Thyroid gland (tissue), 4 donors: ENCODE measurements around the gene AKR1C3.

ENCODE experiments used
- POLR2A ChIP-seq, 2 donors: fragments of 450-650 bp; IDR thresholded peaks; one replicate each; pipeline ENCODE4 v1.6.1; 2017; ENCODE audit warnings: antibody characterized with exemption in 2 of 2, mild to moderate bottlenecking in 2 of 2, moderate library complexity in 1 of 2
- TF ChIP-seq, protein P1 (sequence below), 6 experiments: fragments of 200-600 bp in 3 of 6; fragments of 450-650 bp in 3 of 6; sonication (generic) in 3 of 6; IDR thresholded peaks; one replicate each; pipeline ENCODE4 v1.5.1; 2016 to 2019; ENCODE audit warnings: antibody characterized with exemption in 6 of 6, mild to moderate bottlenecking in 2 of 6, inconsistent platforms in 1 of 6, moderate library complexity in 1 of 6

DNA sequence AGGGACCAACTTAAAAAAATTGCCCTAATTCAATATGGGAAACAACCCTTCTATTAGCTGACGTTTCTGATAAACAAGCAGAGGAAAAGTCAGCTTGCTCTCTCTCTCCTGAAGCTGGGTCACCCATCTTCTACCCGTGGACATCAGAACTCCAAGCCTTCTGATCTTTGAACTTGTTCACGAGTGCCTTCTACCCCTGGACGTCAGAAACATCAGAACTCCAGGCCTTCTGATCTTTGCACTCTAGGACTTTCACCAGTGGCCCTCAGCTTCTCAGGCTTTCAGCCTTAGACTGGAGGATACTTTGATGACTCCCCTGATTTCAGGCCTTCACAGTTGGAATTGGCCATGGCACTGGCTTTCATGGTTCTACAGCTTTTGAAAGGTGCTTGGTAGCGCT, 48.9 kb downstream of the AKR1C3 start:
- TF ChIP-seq POLR2A (IDR thresholded peaks at IDR 0.05), result no peak
- TF ChIP-seq, protein P1, sequence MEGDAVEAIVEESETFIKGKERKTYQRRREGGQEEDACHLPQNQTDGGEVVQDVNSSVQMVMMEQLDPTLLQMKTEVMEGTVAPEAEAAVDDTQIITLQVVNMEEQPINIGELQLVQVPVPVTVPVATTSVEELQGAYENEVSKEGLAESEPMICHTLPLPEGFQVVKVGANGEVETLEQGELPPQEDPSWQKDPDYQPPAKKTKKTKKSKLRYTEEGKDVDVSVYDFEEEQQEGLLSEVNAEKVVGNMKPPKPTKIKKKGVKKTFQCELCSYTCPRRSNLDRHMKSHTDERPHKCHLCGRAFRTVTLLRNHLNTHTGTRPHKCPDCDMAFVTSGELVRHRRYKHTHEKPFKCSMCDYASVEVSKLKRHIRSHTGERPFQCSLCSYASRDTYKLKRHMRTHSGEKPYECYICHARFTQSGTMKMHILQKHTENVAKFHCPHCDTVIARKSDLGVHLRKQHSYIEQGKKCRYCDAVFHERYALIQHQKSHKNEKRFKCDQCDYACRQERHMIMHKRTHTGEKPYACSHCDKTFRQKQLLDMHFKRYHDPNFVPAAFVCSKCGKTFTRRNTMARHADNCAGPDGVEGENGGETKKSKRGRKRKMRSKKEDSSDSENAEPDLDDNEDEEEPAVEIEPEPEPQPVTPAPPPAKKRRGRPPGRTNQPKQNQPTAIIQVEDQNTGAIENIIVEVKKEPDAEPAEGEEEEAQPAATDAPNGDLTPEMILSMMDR (IDR thresholded peaks at IDR 0.05), result no peak
